Stomach (tissue), 4 donors: ENCODE results near the gene NAT8.

Experiments
- CTCF ChIP-seq, 7 experiments: fragments of 450-650 bp in 4 of 7; fragments of 200-600 bp in 3 of 7; sonication (generic) in 3 of 7; IDR thresholded peaks; one replicate each; pipeline ENCODE4 v1.5.1; 2016 to 2019; ENCODE audit warnings: antibody characterized with exemption in 7 of 7, control low read depth in 2 of 7, mild to moderate bottlenecking in 1 of 7
- POLR2AphosphoS5 ChIP-seq, 3 donors: sonication (generic); formaldehyde crosslinking; IDR thresholded peaks; one replicate each; pipeline ENCODE4 v1.6.1; 2016; ENCODE audit warnings: antibody characterized with exemption in 3 of 3

DNA sequence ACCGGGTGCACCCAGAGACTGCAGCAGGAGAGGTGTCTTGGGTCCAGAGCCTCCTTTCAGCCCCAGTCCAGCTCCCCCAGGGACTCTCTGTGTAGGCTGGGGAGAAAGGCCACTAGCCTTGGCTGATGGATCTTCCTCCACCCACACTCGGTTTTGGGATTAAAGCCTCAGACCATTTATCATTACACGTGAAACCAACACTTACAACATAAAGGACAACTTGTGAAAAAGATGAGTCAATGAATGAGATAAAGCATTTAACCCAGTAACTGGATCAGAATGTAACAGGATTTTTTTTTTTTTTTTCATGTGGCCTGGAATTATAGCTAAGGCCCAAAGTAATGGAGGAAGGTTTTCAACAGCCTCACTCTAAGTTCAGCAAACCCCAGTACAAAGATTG, 32.1 kb downstream of the NAT8 start:
- TF ChIP-seq CTCF (IDR thresholded peaks at IDR 0.05) (no peak), POLR2AphosphoS5 (IDR thresholded peaks at IDR 0.05) (no peak)
